Measurements from ENCODE around the gene KCNK2.

Gene KCNK2

DNA sequence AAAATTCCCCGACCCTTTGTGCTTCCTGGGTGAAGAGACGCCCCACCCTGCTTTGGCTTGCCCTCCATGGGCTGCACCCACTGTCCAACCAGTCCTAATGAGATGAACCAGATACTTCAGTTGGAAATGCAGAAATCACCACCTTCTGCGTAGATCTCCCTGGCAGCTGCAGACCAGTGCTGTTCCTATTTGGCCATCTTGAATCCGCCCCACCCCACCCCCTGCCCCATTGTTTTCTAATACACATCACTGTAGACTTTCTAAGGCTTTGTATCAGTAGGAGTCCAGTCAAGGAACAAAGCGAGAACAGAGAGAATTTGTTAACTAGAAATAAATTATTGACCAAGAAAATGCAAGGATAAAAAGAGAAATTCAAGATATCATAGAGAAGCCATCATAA lies 178.2 kb downstream of the KCNK2 start:
- DNase-seq = no peak

DNA sequence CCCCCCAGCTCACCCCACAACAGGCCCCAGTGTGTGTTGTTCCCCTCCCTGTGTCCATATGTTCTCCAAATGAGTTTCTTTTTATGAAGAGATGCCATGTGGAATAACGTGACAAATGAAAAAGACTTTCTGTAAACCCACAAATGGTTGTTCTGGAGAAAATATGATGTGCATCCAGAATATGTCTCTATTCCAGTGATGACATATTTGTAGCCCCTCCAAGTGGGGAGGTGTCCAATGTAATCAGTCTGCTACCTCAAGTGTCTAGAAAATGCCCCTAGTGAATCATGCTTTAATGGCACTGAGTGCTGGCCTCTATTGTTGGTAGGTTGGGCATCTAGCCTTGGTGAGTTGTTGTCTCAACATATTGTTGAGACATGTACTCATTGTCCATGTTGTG lies 179.6 kb downstream of the KCNK2 start:
- no peak for DNase-seq

DNA sequence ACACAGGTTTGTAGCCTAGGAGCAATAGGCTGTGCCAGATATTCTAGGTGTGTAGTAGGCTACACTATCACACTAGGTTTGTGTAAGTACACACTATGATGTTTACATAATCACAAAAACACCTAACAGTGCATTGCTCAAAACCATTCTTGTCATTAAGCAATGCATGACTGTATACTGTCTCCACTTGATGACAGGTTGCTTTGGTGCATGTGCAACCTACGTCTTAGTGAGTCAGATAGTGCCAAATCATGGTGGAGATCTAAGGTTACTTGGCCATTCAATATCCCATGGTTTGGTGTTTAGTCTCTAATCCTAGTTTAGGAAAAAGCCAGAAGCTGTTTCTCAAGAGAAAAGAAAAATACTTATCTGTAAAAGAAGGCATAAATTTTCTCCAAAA lies 181.1 kb downstream of the KCNK2 start:
- DNase-seq = no peak

DNA sequence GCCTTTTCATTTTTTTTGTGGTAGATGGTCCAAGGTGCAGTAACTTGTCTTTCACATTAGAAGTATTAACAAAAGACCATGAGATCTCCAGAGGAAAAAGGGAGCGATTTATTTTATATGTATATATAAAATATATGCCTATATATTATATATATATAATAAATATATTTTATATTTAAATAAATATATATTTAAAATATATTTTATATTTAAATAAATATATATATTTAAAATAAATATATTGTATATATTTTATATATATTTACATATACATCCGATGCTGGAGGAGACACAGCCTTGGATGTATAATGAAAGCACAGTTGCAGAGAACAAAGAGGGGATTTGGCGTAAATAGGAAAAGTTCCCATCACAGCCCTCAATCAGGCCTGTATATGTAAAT lies 182.1 kb downstream of the KCNK2 start:
- DNase-seq = no peak

DNA sequence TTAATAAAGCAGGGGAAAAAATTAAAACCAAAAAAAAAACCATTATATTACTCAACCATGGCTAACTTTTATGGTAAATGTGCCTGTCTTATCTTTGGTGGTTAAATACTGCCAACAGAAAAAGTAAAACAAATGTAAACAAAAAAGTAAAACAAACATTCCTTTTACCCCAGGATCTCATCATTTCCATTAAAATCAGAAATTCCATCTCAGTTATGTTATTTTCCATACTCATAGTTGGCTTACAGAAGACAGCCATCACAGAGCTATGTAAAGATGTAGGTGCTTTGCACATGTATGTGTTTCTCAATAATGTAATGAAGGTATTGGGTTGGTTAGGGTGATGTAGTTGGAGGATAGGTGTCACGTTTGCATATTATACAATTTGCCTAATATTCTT lies 185.0 kb downstream of the KCNK2 start:
- no peak for DNase-seq

DNA sequence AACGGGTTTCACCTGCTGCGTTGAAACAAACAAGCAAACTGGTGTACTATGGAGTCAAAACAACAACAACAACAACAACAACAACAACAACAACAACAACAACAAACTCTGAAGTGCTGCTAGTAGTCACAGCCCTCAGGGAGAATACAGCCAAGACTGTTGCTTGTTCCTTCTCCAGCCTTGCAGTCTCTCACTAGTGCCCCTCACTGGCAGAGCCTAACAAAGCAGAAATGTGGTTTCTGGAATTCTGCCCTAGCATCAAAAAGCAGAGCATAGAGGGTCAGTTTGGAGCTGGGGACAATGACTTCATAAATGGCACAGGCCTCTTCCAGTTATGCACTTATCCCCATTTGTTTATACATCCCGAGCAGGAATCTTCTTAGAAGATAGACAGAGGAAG lies 187.4 kb downstream of the KCNK2 start:
- DNase-seq = no peak

DNA sequence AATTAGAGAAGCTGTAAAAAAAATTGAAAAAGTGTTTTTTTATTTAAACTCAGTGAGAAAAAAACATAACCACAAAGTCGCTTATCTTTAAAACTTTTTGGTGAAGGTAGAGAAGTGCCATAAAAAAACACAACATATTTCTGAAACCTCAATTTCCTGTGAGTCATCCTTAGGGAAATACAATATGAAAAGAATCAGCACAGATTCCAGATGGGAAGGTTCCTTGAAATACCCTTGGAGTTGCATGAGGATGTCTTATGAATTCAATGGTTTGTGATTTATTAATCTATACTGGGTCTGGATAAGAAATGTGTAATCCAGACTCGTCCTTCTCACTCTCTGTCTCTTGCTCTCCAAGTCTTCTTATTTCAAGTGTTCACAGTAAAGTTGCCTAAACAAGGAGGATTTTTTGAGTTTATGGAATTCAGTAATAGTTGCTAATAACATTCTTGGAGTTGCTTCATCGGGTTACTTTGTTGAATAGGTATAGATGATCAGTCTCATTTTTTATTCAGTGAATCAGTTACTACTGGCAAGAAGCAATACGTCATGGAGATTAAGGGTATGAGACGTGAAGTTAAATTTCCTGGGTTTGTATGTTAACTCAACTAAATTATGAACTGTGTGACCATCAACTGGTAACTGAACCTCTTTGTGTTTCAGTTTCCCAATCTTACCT lies 191.4 kb downstream of the KCNK2 start:
- no peak for DNase-seq

DNA sequence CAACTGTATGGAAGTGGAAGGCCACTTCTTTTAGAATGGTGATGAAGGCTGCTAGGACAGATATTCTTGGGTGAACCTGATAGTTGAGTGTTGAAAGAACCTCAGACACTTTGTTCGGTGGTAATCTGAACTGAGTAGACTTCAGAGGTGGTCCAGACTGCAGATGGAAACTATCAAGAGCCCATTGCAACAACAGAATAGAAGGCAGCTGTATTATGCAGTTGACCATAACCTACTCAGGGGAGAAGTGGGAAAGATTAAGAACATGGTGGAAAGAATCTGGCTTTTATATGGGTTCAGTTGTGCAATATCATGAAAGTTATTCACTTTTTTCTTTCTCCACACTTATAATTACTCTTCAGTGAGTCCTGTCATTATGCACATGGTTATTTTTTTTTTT lies 194.0 kb downstream of the KCNK2 start:
- no peak for DNase-seq

DNA sequence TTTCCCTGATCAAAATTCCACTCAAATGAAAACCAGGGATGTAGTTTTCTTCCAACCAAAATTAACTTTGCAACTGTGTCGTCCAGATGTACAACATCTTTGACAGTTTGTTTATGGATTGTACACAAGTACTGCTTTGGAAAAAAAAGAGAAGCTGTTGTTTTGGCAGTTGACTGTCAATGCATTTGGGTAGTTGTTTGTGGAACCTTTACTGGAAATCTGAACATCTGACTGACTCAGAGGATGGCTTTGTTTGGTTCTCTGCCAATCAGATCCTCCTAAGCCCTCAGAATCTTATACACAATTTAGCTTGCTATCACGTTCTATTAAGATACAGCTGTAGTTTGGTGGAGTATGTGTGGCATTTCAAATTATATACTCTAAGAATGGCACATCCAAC lies 195.0 kb downstream of the KCNK2 start:
- no peak for DNase-seq

DNA sequence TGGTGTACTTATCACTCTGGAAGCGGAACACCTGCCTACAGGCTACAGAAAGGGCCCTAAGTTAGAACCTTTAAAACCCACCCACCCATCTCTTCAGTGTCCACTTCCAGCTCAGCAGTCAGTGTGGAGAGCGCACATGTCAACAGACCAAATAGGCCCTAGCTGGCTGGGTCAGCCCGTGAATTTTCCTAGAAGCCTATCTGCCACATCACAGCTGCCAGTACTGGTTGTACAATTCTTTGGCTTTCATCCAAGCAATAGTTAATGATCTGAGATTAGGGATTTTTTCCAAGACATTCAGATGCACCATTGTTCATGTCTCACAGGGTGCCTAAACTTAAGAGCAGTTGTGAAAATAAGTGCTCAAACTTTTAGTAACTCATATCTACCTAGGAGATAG lies 197.1 kb downstream of the KCNK2 start:
- peak in 2 of 3 experiments; percentile 3 to 33 for DNase-seq

DNA sequence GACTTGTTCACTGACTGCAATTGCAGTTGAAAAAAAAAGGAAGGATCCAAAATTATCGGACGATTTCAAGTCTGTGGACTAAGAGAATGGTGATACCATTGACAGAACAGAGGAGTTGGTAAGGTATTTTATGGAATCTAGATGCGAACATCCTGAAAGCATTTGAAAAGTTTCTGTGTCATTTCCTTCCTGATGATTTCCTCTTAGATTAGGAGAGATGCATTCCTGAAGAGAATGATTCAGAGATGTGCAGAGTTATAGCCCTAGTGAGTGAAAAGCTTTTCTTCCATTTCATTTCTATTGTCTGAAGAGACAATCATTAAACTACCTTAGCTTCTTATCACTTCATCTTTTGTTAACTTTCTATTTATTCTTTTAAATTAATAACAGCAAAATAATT lies 200.0 kb downstream of the KCNK2 start:
- no peak for DNase-seq

DNA sequence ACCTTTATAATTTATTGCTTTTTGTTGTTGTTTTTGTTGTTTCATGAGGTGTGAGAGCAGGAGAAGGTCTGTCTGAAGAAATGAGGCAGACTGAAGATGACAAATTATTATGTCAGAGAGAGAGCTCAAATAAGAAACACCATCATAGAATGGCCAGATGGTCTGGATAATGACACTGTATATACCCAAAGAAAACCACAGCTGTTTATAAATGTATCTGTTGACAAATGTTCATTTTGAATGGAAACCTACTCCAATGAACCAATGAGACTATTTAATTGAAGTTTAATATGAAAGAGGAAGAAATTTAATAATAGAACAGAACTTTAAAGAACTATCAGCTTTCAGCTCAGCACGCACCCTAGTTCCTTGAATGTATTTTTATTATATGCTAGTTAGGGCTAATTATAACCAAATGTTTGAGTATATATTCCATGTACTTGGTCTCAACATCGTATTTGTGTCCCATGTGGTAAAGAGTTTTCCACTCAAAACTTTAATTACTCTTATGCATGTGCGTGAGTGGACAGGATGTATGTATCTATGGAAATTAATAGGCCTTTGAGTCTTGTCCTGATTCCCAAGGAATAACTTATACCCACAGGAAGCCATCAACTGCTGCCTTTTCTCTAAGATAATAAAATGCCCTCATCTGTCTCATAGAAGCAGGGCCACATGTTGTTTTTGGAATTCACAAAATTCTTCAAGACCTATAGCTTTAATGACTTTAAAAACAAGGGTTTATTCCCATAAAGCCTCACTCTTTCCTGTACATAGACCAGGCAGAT lies 202.7 kb downstream of the KCNK2 start:
- DNase-seq = peak in 1 of 3 experiments; percentile 13

All from NCI-H1417 (cell line).